Psoas muscle (tissue), 8 donors: ENCODE data around the gene BCAR1. TPM values are rescaled to one million over a fixed set of nuclear protein-coding genes. Genes with fewer than 3 reads are reported as not detected.

Experiments used
- ATAC-seq, 4 donors: fragments of 200-7000 bp; cut with Tn5 transposase; one replicate each; pipeline ENCODE4 v1.9.1; 2020; ENCODE audit warnings: moderate library complexity in 3 of 4, mild to moderate bottlenecking in 2 of 4
- DNase-seq, 2 donors: peaks; one replicate each; pipeline ENCODE4 v3.0.0-alpha.2; 2020
- H3K27ac ChIP-seq: fragments of 200-600 bp; one replicate; pipeline ENCODE4 v1.8.0; 2022
- H3K27me3 ChIP-seq, 3 donors: fragments of 200-600 bp in 1 of 3; one replicate each; pipeline versions ENCODE4 v1.6.1 to v1.8.0; 2013 to 2022; ENCODE audit warnings: low read length in 2 of 3, mild to moderate bottlenecking in 2 of 3, moderate library complexity in 1 of 3; ENCODE audit not compliant: insufficient read depth in 3 of 3
- H3K36me3 ChIP-seq, 2 donors: fragments of 200-600 bp in 1 of 2; one replicate each; pipeline versions ENCODE4 v1.6.1 to v1.8.0; 2013 to 2022; ENCODE audit warnings: low read depth in 1 of 2, mild to moderate bottlenecking in 1 of 2, moderate library complexity in 1 of 2; ENCODE audit not compliant: insufficient read depth in 1 of 2
- H3K4me1 ChIP-seq: fragments of 200-600 bp; one replicate; pipeline ENCODE4 v1.8.0; 2022
- H3K4me3 ChIP-seq: fragments of 200-600 bp; one replicate; pipeline ENCODE4 v1.8.0; 2022; ENCODE audit warnings: mild to moderate bottlenecking
- H3K9me3 ChIP-seq: fragments of 200-600 bp; one replicate; pipeline ENCODE4 v1.8.0; 2022
- WGBS, 3 donors: extraction: QIAGEN DNeasy Blood & Tissue Kit; methylation state at CpG; one replicate each; pipeline versions ENCODE4 v1.1.6 to v1.1.7; 2013; 5-methylcytosine and 5-hydroxymethylcytosine counted together
- intact Hi-C, 2 donors: fragments of 100-400 bp; cut with DNase I; formaldehyde crosslinking; loops; one replicate each; pipeline versions ENCODE4 v1.11.0 to v1.14.2; 2022
- polyA plus RNA-seq, 3 donors: library from polyadenylated mRNA; stranded (reverse); fragments of 200-250 nt; gene quantifications; one replicate each; pipeline ENCODE4 v1.2.3, GENCODE V29; 2013
- total RNA-seq, 4 donors: library from RNA; stranded (reverse); fragmentation: NEBNext Ultra II Directional in 2 of 4; extraction: Animal tissue kit (Norgen Biotek cat#: 25700) in 2 of 4; gene quantifications; one replicate each; pipeline versions ENCODE4 v1.2.1 to v1.2.4, GENCODE V29; 2021 to 2023
- TF ChIP-seq, protein P1 (sequence below): fragments of 200-600 bp; IDR thresholded peaks from one replicate; pipeline ENCODE4 v1.8.0; 2022; ENCODE audit warnings: antibody characterized with exemption
- donor health status: healthy with polysubstance abuse.
- donor health status: DM: no; HTN: no; CAD: no; lungs with moderate emphysema.
- donor health status: Bipolar disorder and iron deficiency.
- donor health status: healthy.
- donor health status: DM: yes; HTN: yes; CAD: no.
- donor health status: DM: no; HTN: no; CAD: no.
- donor health status: DM: no; HTN: no; CAD: no.
- donor health status: DM: yes; HTN: yes; CAD: no.

The BCAR1 gene
- total and polyA plus RNA-seq, 7 donors: 61.8 to 108 (median 78.7) TPM

- H3K4me3 ChIP-seq: no peak overlapping the region
- ATAC-seq: no peak
- H3K27ac ChIP-seq: no peak overlapping the region
- peak in 1 of 2 donors; percentile 3 for DNase-seq
- no peaks in the 10 kb centered on the region for H3K36me3 ChIP-seq
- H3K4me1 ChIP-seq: no peaks in the 10 kb centered on the region
- intact Hi-C loops: no loop called here
- TF ChIP-seq, protein P1, sequence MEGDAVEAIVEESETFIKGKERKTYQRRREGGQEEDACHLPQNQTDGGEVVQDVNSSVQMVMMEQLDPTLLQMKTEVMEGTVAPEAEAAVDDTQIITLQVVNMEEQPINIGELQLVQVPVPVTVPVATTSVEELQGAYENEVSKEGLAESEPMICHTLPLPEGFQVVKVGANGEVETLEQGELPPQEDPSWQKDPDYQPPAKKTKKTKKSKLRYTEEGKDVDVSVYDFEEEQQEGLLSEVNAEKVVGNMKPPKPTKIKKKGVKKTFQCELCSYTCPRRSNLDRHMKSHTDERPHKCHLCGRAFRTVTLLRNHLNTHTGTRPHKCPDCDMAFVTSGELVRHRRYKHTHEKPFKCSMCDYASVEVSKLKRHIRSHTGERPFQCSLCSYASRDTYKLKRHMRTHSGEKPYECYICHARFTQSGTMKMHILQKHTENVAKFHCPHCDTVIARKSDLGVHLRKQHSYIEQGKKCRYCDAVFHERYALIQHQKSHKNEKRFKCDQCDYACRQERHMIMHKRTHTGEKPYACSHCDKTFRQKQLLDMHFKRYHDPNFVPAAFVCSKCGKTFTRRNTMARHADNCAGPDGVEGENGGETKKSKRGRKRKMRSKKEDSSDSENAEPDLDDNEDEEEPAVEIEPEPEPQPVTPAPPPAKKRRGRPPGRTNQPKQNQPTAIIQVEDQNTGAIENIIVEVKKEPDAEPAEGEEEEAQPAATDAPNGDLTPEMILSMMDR: no peak
- WGBS, 3 donors: 88 to 94% (median 93%) methylated on average over 4 to 6 of the region's 6 CpGs
- H3K9me3 ChIP-seq: no peaks in the 10 kb centered on the region
- H3K27me3 ChIP-seq: no peaks in the 10 kb centered on the region
These were observed 47.0 kb downstream of the BCAR1 start for GRCh38 chr16:75204410-75204758.

DNA sequence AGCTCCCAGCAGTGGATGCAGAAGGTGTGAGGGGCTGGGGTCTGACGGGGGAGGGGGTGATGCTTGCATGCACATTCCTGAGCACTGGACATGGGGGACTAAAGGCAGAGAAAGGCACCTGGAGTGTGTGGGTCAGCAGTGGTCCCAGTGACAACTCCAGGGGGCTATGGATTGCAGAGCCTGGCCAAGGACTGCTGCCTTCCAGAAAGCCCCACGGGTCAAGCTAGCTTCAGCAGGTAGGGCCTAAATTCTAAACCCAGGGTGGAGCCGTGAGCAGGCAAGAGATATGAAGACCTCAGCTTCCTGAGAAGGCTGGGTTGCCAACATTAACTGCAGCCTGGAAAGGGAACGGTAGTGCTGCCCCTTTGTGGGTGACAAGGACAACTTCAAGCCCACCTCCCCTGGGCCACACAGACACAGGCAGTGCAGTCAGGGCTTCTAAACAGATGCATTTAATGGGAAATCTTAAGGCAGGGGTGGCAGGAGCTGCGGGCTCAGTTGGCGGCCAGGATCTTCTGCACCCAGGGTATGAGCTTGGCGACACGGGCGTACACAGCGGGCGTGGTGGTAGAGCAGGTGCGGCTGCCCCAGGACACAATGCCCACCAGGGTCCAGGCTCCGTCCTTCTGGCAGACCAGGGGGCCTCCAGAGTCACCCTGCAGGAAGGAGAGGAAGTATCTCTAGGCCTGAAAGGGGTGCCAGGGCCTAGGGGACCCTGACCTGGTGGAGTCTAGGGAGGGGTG lies 47.6 kb downstream of the BCAR1 start:
- Histone ChIP-seq H3K27ac (no peak overlapping the region), H3K27me3 (no peaks in the 10 kb centered on the region), H3K36me3 (no peaks in the 10 kb centered on the region), H3K4me1 (no peaks in the 10 kb centered on the region), H3K9me3 (no peaks in the 10 kb centered on the region), H3K4me3 (no peak overlapping the region)
- 78 to 85% (median 81%) methylated on average over 13 of the region's 13 CpGs for WGBS, 3 donors
- TF ChIP-seq, protein P1: no peak
- ATAC-seq: no peak
- DNase-seq: peak in 1 of 2 donors; percentile 5
- intact Hi-C loops: loop anchor here (1.0 to 2.0 kb wide), 2 partner anchors 15 to 18 kb away; partner anchors contain the start of gene CTRB1 (in 1 of the 2)

DNA sequence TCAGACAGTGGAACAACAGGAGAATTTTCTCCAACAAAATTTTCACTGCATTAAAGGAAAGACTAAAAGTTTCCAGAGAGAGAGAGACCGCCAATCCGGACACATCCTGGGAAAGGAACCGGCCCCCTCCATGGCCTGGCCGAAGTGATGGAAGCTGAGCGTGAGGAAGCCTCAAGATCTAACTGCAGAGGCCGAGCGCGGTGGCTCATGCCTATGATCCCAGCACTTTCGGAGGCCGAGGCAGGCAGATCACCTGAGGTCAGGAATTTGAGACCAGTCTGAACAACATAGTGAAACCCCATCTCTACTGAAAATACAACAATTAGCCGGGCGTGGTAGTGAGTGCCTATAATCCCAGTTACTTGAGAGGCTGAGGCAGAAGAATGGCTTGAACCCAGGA lies 48.3 kb downstream of the BCAR1 start:
- ATAC-seq: no peak
- TF ChIP-seq, protein P1: no peak
- WGBS, 3 donors: 72 to 84% (median 80%) methylated on average over 12 of the region's 12 CpGs
- no peaks in the 10 kb centered on the region for H3K36me3 ChIP-seq
- H3K4me1 ChIP-seq: no peaks in the 10 kb centered on the region
- H3K27me3 ChIP-seq: peaks cover 0 to 7% (median 0%) of the 10 kb centered on the region in 3 donors
- no peak overlapping the region for H3K27ac ChIP-seq
- intact Hi-C loops: loop anchor here (1.0 to 2.0 kb wide), 2 partner anchors 16 to 19 kb away; partner anchors contain the start of gene CTRB1 (in 1 of the 2)
- DNase-seq: peak in 1 of 2 donors; percentile 2
- no peak overlapping the region for H3K4me3 ChIP-seq
- H3K9me3 ChIP-seq: no peaks in the 10 kb centered on the region

DNA sequence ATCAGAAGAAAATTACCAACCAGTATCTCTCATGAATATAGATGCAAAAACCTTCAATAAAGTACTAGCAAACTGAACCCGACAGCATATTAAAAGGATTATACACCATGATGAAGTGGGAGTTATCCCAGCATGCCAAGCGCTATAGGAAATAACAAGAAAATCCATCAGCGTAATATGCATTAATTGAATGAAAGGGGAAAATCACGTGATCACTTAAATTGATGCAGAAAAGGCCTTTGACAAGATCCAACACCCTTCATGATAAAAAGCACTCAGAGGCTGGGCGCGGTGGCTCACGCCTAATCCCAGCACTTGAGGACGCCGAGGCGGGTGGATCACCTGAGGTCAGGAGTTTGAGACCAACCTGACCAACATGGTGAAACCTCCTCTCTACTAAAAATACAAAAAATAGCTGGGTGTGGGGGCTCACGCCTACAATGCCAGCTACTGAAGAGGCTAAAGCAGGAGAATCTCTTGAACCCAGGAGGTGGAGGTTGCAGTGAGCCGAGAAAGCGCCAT lies 49.3 kb downstream of the BCAR1 start:
- Histone ChIP-seq H3K36me3 (no peaks in the 10 kb centered on the region), H3K9me3 (no peaks in the 10 kb centered on the region), H3K27ac (no peak overlapping the region), H3K4me3 (no peak overlapping the region), H3K4me1 (no peaks in the 10 kb centered on the region), H3K27me3 (peaks cover 0 to 16% (median 0%) of the 10 kb centered on the region in 3 donors)
- ATAC-seq: no peak
- intact Hi-C loops: loop anchor here in 1 of 2 donors (2.0 kb wide), 1 partner anchor 17 kb away; the partner anchor contains the start of gene CTRB1
- TF ChIP-seq, protein P1: no peak
- DNase-seq: peak in 1 of 2 donors; percentile 4
- 91 to 97% (median 95%) methylated on average over 13 of the region's 13 CpGs for whole genome bisulfite sequencing, 3 donors
